CD4-positive, alpha-beta memory T cell (primary cell): ENCODE measurements around the gene SLC9A9. TPM values are rescaled to one million over a fixed set of nuclear protein-coding genes. Genes with fewer than 3 reads are reported as not detected.

Experiments used
- CTCF ChIA-PET: fragments of 350-600 bp; sonication (Branson Sonifier 250); formaldehyde crosslinking; loops from one replicate; lab custom pipeline; 2021; ENCODE audit warnings: inconsistent platforms; ENCODE audit not compliant: partially characterized antibody; lab: Charles Lee
- POLR2A ChIA-PET: fragments of 350-600 bp; sonication (Branson Sonifier 250); formaldehyde crosslinking; loops from one replicate; lab custom pipeline; 2021; ENCODE audit not compliant: partially characterized antibody; lab: Charles Lee
- DNase-seq, 5 donors: peaks; one replicate each; pipeline versions ENCODE4 v3.0.0 to v3.0.0-alpha.2; 2020 to 2022; ENCODE audit warnings: mixed read lengths in 1 of 5
- H3K27ac ChIP-seq: one replicate; pipeline ENCODE4 v1.7.0; 2013; ENCODE audit warnings: low read depth, low read length
- H3K27me3 ChIP-seq: 2 replicates; pipeline ENCODE4 v1.7.0; 2013; ENCODE audit warnings: mild to moderate bottlenecking, low read length, moderate library complexity; ENCODE audit not compliant: insufficient read depth
- H3K36me3 ChIP-seq: 2 replicates; pipeline ENCODE4 v1.7.0; 2013; ENCODE audit warnings: mild to moderate bottlenecking, low read length, moderate library complexity; ENCODE audit not compliant: insufficient read depth
- H3K4me1 ChIP-seq: 2 replicates; pipeline ENCODE4 v1.7.0; 2013; ENCODE audit warnings: mild to moderate bottlenecking, low read length, moderate library complexity; ENCODE audit not compliant: insufficient read depth
- H3K4me3 ChIP-seq, 2 donors: one replicate each; pipeline ENCODE4 v1.7.0; 2013; ENCODE audit warnings: low read length in 2 of 2, mild to moderate bottlenecking in 1 of 2
- H3K9me3 ChIP-seq, 2 donors: one replicate each; pipeline ENCODE4 v1.7.0; 2013; ENCODE audit warnings: low read length in 2 of 2, control low read depth in 1 of 2; ENCODE audit not compliant: control insufficient read depth in 1 of 2
- H3K27ac Mint-ChIP-seq, 7 donors: one replicate each; pipeline ENCODE4 v1.8.0; 2020 to 2021; ENCODE audit warnings: mixed read lengths in 7 of 7, mild to moderate bottlenecking in 6 of 7, inconsistent platforms in 3 of 7, moderate library complexity in 3 of 7
- H3K27me3 Mint-ChIP-seq, 2 donors: one replicate each; pipeline ENCODE4 v1.8.0; 2020 to 2021; ENCODE audit warnings: mixed read lengths in 2 of 2
- H3K36me3 Mint-ChIP-seq, 2 donors: one replicate each; pipeline ENCODE4 v1.8.0; 2020 to 2021; ENCODE audit warnings: mixed read lengths in 2 of 2, inconsistent platforms in 1 of 2, mild to moderate bottlenecking in 1 of 2
- H3K4me1 Mint-ChIP-seq, 4 donors: one replicate each; pipeline ENCODE4 v1.8.0; 2020 to 2021; ENCODE audit warnings: mixed read lengths in 4 of 4, mild to moderate bottlenecking in 1 of 4
- H3K4me3 Mint-ChIP-seq, 8 donors: one replicate each; pipeline ENCODE4 v1.8.0; 2020 to 2021; ENCODE audit warnings: mixed read lengths in 8 of 8, mild to moderate bottlenecking in 7 of 8, moderate library complexity in 6 of 8, inconsistent platforms in 3 of 8
- H3K9me3 Mint-ChIP-seq, 8 donors: one replicate each; pipeline ENCODE4 v1.8.0; 2020 to 2021; ENCODE audit warnings: mixed read lengths in 8 of 8, mild to moderate bottlenecking in 5 of 8, inconsistent platforms in 3 of 8, moderate library complexity in 1 of 8
- intact Hi-C: fragments of 100-400 bp; cut with micrococcal nuclease; formaldehyde crosslinking; loops from one replicate; pipeline ENCODE4 v1.15.1; 2023
- polyA plus RNA-seq, 2 donors: library from polyadenylated mRNA; unstranded; fragments of 300-500 nt; fragmentation: Illumina TruSeq; gene quantifications; one replicate each; pipeline ENCODE4 v1.2.3, GENCODE V29; 2021
- total RNA-seq, 2 experiments: library from RNA; stranded (reverse); gene quantifications; one replicate each; pipeline ENCODE4 v1.2.3, GENCODE V29; 2021

The SLC9A9 gene
- total and polyA plus RNA-seq, 4 experiments from 2014 or later: 30.8 to 35.5 (median 34.4) TPM

DNA sequence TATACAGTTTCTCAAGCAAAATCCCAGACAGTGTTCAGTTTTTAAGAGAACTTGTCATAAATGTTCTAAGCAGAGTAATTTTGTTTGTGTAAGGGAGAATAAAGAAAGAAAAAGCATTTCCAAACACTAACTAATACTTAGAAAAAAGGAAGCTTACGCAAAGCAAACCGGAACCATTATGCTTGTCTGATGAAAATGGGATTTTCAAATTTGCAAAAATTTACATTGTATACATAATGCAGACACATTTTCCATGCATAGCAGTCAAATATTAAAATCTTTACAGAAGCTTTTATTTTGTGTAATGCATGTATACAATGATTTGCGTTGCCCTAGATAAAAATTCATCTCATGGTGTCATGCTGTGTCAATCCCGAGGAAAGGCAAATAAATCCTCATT, 229.0 kb downstream of the SLC9A9 start:
- DNase-seq: no peak
- Mint-ChIP-seq H3K4me3 (no peak overlapping the region), H3K27ac (no peak overlapping the region), H3K27me3 (no peaks in the 10 kb centered on the region), H3K36me3 (peaks cover 30 to 59% of the 10 kb centered on the region in 2 donors), H3K9me3 (peaks cover 0 to 11% (median 1%) of the 10 kb centered on the region in 8 donors), H3K4me1 (no peaks in the 10 kb centered on the region)
- intact Hi-C loops: no loop called here
- Histone ChIP-seq H3K27me3 (no peaks in the 10 kb centered on the region), H3K9me3 (no peaks in the 10 kb centered on the region), H3K36me3 (no peaks in the 10 kb centered on the region), H3K4me3 (no peak overlapping the region), H3K27ac (no peak overlapping the region), H3K4me1 (no peaks in the 10 kb centered on the region)
- CTCF ChIA-PET: no interaction called here
- POLR2A ChIA-PET: no interaction called here

DNA sequence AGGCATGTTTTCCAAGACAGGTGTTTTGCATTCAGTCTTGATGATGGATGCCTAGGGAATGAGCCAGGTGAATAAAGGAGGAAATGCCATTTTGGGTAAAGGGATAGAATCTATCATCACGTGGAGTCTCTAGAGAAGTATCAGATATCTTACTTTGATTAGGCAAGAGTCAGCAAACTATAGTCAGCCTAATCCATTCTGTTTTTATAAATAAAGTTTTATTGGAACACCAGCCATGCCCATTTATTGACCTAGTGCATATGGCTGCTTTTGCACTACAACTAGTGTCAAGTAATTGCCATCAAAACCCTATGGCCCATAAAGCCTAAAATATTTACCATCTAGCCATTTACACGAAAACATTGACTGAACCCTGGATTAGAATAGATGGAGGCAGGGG, 231.2 kb downstream of the SLC9A9 start:
- ChIA-PET CTCF (interaction anchor here (1.4 kb wide), 1 partner anchor 10 kb away, joined by 3 read pairs; no protein-coding TSS in a partner anchor), POLR2A (no interaction called here)
- no peak overlapping the region for H3K4me3 ChIP-seq
- DNase-seq: no peak
- H3K4me3 Mint-ChIP-seq: no peak overlapping the region
- peaks cover 0 to 6% (median 0%) of the 10 kb centered on the region in 8 donors for H3K9me3 Mint-ChIP-seq
- no peaks in the 10 kb centered on the region for H3K27me3 Mint-ChIP-seq
- H3K27me3 ChIP-seq: no peaks in the 10 kb centered on the region
- H3K9me3 ChIP-seq: no peaks in the 10 kb centered on the region
- H3K4me1 Mint-ChIP-seq: no peaks in the 10 kb centered on the region
- H3K4me1 ChIP-seq: no peaks in the 10 kb centered on the region
- H3K27ac Mint-ChIP-seq: no peak overlapping the region
- H3K27ac ChIP-seq: no peak overlapping the region
- intact Hi-C loops: no loop called here
- no peaks in the 10 kb centered on the region for H3K36me3 ChIP-seq
- H3K36me3 Mint-ChIP-seq: peaks cover 30 to 48% of the 10 kb centered on the region in 2 donors

DNA sequence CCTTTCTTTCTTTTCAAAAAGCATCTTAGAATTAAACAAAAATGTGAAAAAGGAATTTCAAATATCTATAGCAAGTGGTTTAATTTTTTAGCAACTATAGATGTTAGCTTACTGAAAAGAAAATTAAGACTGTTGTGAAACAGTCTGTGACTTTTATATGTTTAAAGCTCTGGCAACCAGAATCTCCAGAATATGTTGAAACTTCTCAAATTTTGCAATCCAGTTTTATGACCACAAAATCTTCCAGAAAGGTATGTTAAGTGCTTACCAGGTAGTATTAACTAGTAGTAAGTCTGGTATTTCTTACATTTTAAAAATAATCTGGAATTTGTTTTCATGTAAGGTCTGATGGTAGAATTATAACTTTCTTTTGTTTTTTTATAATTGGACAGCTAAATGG, 235.0 kb downstream of the SLC9A9 start:
- Mint-ChIP-seq H3K4me3 (no peak overlapping the region), H3K27me3 (no peaks in the 10 kb centered on the region), H3K27ac (no peak overlapping the region), H3K36me3 (peaks cover 11 to 23% of the 10 kb centered on the region in 2 donors), H3K9me3 (no peaks in the 10 kb centered on the region), H3K4me1 (no peaks in the 10 kb centered on the region)
- H3K9me3 ChIP-seq: no peaks in the 10 kb centered on the region
- H3K27ac ChIP-seq: no peak overlapping the region
- H3K27me3 ChIP-seq: no peaks in the 10 kb centered on the region
- H3K36me3 ChIP-seq: no peaks in the 10 kb centered on the region
- no peak for DNase-seq
- ChIA-PET POLR2A (no interaction called here), CTCF (no interaction called here)
- no peak overlapping the region for H3K4me3 ChIP-seq
- no peaks in the 10 kb centered on the region for H3K4me1 ChIP-seq
- intact Hi-C loops: no loop called here

DNA sequence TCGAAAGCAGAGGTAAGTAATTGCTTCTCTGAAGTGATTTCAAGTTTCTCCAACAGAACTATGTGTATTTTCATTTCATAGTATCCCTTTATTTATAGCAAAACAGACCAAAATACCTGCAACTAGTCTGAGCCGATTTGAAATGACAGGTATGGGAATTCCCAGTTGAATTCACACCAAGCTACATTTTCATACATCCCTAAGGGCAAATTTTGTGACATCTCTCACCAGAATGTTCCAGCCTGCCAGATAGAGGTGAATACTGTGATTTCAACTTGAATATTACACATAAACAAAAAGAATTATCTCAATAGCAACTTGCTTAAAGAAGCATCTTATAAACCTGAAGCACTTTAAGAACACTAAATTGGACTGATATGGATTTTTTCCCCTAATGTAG, 235.7 kb downstream of the SLC9A9 start:
- Mint-ChIP-seq H3K27ac (no peak overlapping the region), H3K27me3 (no peaks in the 10 kb centered on the region), H3K36me3 (peaks cover 6 to 17% of the 10 kb centered on the region in 2 donors), H3K4me1 (no peaks in the 10 kb centered on the region), H3K4me3 (no peak overlapping the region), H3K9me3 (no peaks in the 10 kb centered on the region)
- no peak for DNase-seq
- no peaks in the 10 kb centered on the region for H3K36me3 ChIP-seq
- no peaks in the 10 kb centered on the region for H3K9me3 ChIP-seq
- H3K27ac ChIP-seq: no peak overlapping the region
- no peaks in the 10 kb centered on the region for H3K4me1 ChIP-seq
- no peaks in the 10 kb centered on the region for H3K27me3 ChIP-seq
- intact Hi-C loops: no loop called here
- ChIA-PET POLR2A (no interaction called here), CTCF (no interaction called here)
- H3K4me3 ChIP-seq: no peak overlapping the region

DNA sequence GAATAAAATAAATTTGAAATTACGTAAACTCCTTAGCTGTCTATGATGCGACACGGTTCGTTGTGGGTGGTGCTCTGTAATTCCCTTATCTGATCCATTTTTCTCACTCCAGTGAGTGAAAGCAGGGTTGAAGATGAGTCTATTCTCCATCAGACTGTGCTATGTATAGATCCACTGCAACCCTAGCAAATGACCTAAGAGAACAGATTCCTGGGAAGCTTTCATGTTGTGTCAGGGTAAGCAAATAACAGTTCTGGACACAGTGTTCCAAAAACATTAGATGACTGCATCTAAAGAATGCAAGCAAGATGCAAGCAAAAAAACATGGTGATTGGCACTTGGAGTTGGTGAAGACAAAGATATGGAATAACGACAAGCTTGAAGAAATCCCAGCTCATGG, 239.3 kb downstream of the SLC9A9 start:
- Mint-ChIP-seq H3K27me3 (no peaks in the 10 kb centered on the region), H3K4me3 (no peak overlapping the region), H3K36me3 (peaks cover 0 to 10% of the 10 kb centered on the region in 2 donors), H3K9me3 (no peaks in the 10 kb centered on the region), H3K4me1 (no peaks in the 10 kb centered on the region), H3K27ac (no peak overlapping the region)
- Histone ChIP-seq H3K9me3 (no peaks in the 10 kb centered on the region), H3K4me1 (no peaks in the 10 kb centered on the region), H3K36me3 (no peaks in the 10 kb centered on the region), H3K27ac (no peak overlapping the region), H3K4me3 (no peak overlapping the region), H3K27me3 (no peaks in the 10 kb centered on the region)
- intact Hi-C loops: no loop called here
- no peak for DNase-seq
- ChIA-PET CTCF (no interaction called here), POLR2A (no interaction called here)

DNA sequence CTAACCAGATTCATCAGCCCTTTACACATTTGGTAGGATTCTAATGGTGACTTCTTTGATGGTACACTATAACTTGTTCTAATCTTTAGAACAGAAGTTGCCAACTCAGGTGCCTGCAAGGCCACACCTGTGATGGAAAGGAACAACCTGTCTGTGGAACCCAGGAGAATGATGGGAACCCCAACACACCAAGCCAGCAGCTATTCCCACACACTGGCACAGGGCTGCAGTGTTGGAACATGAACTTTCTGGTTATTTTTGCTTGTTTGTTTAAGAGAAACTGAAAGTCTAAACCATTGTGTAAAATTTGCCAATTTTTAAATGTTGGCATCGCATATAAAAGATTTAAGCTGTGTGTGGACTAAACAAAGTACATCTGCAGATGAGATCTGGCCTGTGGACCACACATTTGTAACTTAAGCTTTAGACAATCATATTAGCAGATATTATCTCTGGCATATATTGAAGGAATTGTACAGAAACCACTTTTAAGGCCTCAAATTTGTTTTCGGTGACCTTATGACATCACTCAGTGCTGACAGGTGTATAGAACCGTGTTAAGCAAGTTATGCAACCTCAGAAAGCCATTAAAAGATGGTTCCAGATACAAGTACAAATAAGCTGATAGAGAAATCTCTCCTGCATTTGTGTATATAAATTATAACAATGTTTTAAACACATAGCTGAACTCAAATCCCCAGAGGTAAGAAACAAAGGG, 242.9 kb downstream of the SLC9A9 start:
- intact Hi-C loops: no loop called here
- H3K27ac Mint-ChIP-seq: no peak overlapping the region
- H3K36me3 Mint-ChIP-seq: peaks cover 7 to 36% of the 10 kb centered on the region in 2 donors
- H3K36me3 ChIP-seq: no peaks in the 10 kb centered on the region
- no peaks in the 10 kb centered on the region for H3K9me3 ChIP-seq
- no peak overlapping the region for H3K27ac ChIP-seq
- ChIA-PET CTCF (no interaction called here), POLR2A (no interaction called here)
- H3K9me3 Mint-ChIP-seq: no peaks in the 10 kb centered on the region
- H3K27me3 ChIP-seq: no peaks in the 10 kb centered on the region
- no peak overlapping the region for H3K4me3 ChIP-seq
- H3K27me3 Mint-ChIP-seq: no peaks in the 10 kb centered on the region
- no peak overlapping the region for H3K4me3 Mint-ChIP-seq
- no peaks in the 10 kb centered on the region for H3K4me1 Mint-ChIP-seq
- no peaks in the 10 kb centered on the region for H3K4me1 ChIP-seq
- no peak for DNase-seq

DNA sequence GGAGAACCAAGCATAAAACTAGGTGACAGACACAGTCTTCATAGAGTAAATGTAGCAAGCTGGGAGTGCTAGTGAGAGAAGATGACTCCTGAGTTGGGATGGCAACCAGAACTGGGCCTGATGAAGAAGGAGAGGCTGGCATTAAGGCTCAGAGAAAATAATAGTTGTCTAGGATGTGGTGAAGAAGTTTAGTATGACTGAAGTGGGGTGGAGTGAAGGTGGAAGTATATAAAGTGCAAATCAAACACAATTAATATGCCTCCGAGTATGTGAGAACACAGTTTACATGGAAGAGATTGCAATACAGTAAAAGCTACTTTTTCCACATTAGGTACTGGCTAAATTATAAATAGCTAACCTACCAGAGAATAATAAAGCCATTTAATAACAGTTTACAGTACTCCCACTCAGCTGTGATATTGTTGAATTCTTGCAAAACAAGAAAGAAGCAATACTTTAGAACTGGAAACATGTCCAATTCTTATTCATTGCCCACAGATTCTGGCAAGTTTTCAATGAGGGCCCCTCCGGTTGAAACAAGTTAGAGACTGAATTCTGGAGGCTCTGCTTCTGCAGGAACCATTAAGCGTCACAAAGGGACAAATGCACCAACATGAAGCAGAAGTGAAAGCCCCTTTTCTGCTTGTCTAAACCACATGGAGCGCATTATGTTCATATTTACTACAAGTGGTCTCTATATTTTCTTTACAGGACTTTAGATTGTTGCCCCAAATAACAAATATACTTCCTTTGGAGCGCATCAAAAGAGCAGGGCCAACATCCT, 243.7 kb downstream of the SLC9A9 start:
- DNase-seq: no peak
- peaks cover 7 to 41% of the 10 kb centered on the region in 2 donors for H3K36me3 Mint-ChIP-seq
- no peaks in the 10 kb centered on the region for H3K27me3 ChIP-seq
- no peak overlapping the region for H3K4me3 ChIP-seq
- H3K27me3 Mint-ChIP-seq: no peaks in the 10 kb centered on the region
- no peak overlapping the region for H3K27ac Mint-ChIP-seq
- H3K27ac ChIP-seq: no peak overlapping the region
- H3K36me3 ChIP-seq: no peaks in the 10 kb centered on the region
- no peaks in the 10 kb centered on the region for H3K4me1 ChIP-seq
- H3K4me3 Mint-ChIP-seq: no peak overlapping the region
- no peaks in the 10 kb centered on the region for H3K4me1 Mint-ChIP-seq
- H3K9me3 ChIP-seq: no peaks in the 10 kb centered on the region
- ChIA-PET POLR2A (no interaction called here), CTCF (no interaction called here)
- no peaks in the 10 kb centered on the region for H3K9me3 Mint-ChIP-seq
- intact Hi-C loops: no loop called here
